H1 (cell line): ENCODE results near the gene PIP5K1B. TPM values are rescaled to one million over a fixed set of nuclear protein-coding genes. Genes with fewer than 3 reads are reported as not detected.

Source experiments
- CTCF ChIA-PET: fragments of 300-600 bp; sonication (Branson Sonifier 250); formaldehyde crosslinking; loops from one replicate; lab custom pipeline; 2021; ENCODE audit not compliant: partially characterized antibody; lab: Charles Lee
- POLR2A ChIA-PET: fragments of 300-600 bp; sonication (Branson Sonifier 250); formaldehyde crosslinking; loops from one replicate; lab custom pipeline; 2021; ENCODE audit warnings: inconsistent platforms; ENCODE audit not compliant: partially characterized antibody; lab: Charles Lee
- DNase-seq, 2 experiments: peaks; one replicate each; pipeline versions ENCODE4 v3.0.0 to v3.0.0-alpha.2; 2010 to 2022; ENCODE audit warnings: low spot score in 2 of 2, low read depth in 1 of 2, mixed read lengths in 1 of 2
- FAIRE-seq: peaks from 2 replicates; lab custom pipeline; 2011; peaks lifted over from hg19 to GRCh38; lab: Jason Lieb, UNC
- H2AFZ ChIP-seq: 2 replicates; pipeline ENCODE4 v1.8.1; 2012; ENCODE audit warnings: low read length, inconsistent platforms
- H2AK5ac ChIP-seq: 2 replicates; pipeline ENCODE4 v1.6.1; 2013; ENCODE audit warnings: low read depth, low read length
- H2BK120ac ChIP-seq: replicated peaks from 2 replicates; pipeline ENCODE3; 2013; ENCODE audit warnings: low read depth, low read length, inconsistent platforms
- H2BK12ac ChIP-seq: 2 replicates; pipeline ENCODE4 v1.6.1; 2013; ENCODE audit warnings: low read depth, low read length
- H2BK15ac ChIP-seq: 2 replicates; pipeline ENCODE4 v1.6.1; 2013; ENCODE audit warnings: low read length
- H2BK20ac ChIP-seq: 2 replicates; pipeline ENCODE4 v1.6.1; 2013; ENCODE audit warnings: low read length
- H2BK5ac ChIP-seq: 2 replicates; pipeline ENCODE4 v1.6.1; 2013; ENCODE audit warnings: low read depth, low read length
- H3K14ac ChIP-seq: 2 replicates; pipeline ENCODE4 v1.6.1; 2013; ENCODE audit warnings: inconsistent platforms; ENCODE audit not compliant: insufficient read length
- H3K18ac ChIP-seq: 2 replicates; pipeline ENCODE4 v1.6.1; 2013; ENCODE audit warnings: low read length; ENCODE audit errors: extremely low read depth
- H3K23ac ChIP-seq: 2 replicates; pipeline ENCODE4 v1.6.1; 2013; ENCODE audit warnings: inconsistent platforms; ENCODE audit not compliant: insufficient read length
- H3K23me2 ChIP-seq: 2 replicates; pipeline ENCODE4 v1.6.1; 2013; ENCODE audit warnings: low read depth, low read length
- H3K27ac ChIP-seq: 2 replicates; pipeline ENCODE4 v1.6.1; 2011; ENCODE audit warnings: low read depth, low read length, inconsistent platforms
- H3K27me3 ChIP-seq, 4 experiments: replicated peaks in 1 of 4; 1 replicate in 1 of 4; 2 replicates in 3 of 4; pipeline versions ENCODE4 v1.6.1 to v1.8.1; 2011 to 2013; ENCODE audit warnings: low read length in 3 of 4, mild to moderate bottlenecking in 3 of 4, inconsistent platforms in 2 of 4, mixed read lengths in 2 of 4, moderate library complexity in 1 of 4; ENCODE audit not compliant: control insufficient read depth in 3 of 4, insufficient read depth in 3 of 4; ENCODE audit errors: extremely low read depth in 1 of 4
- H3K36me3 ChIP-seq, 4 experiments: 2 replicates each; pipeline versions ENCODE4 v1.6.1 to v1.8.1; 2011 to 2013; ENCODE audit warnings: mild to moderate bottlenecking in 4 of 4, low read length in 3 of 4, moderate library complexity in 2 of 4, control low read depth in 1 of 4, inconsistent platforms in 1 of 4; ENCODE audit not compliant: insufficient read depth in 4 of 4, control insufficient read depth in 2 of 4
- H3K4ac ChIP-seq: replicated peaks from 2 replicates; pipeline ENCODE3; 2013; ENCODE audit warnings: low read length, low read depth, mixed read lengths, inconsistent platforms; ENCODE audit not compliant: insufficient read length
- H3K4me1 ChIP-seq, 4 experiments: replicated peaks in 1 of 4; 1 replicate in 1 of 4; 2 replicates in 3 of 4; pipeline versions ENCODE4 v1.6.1 to v1.8.1; 2011 to 2013; ENCODE audit warnings: low read length in 3 of 4, inconsistent platforms in 2 of 4, mixed read lengths in 1 of 4; ENCODE audit not compliant: insufficient read depth in 4 of 4, control insufficient read depth in 3 of 4
- H3K4me2 ChIP-seq, 2 experiments: 2 replicates each; pipeline versions ENCODE4 v1.6.1 to v1.8.1; 2011 to 2013; ENCODE audit warnings: low read depth in 2 of 2, low read length in 2 of 2, control low read depth in 1 of 2, inconsistent platforms in 1 of 2, mild to moderate bottlenecking in 1 of 2; ENCODE audit not compliant: insufficient read depth in 1 of 2
- H3K4me3 ChIP-seq, 4 experiments: fragments of 200-600, 300-600 bp in 1 of 4; sonication (generic), shearing (Covaris generic), sonication (Bioruptor Twin) in 1 of 4; 2 replicates each; pipeline versions ENCODE4 v1.5.1 to v1.8.1; 2011 to 2016; ENCODE audit warnings: low read length in 4 of 4, low read depth in 3 of 4, control low read depth in 2 of 4, inconsistent platforms in 2 of 4, mild to moderate bottlenecking in 2 of 4, mixed read lengths in 1 of 4, moderate library complexity in 1 of 4; ENCODE audit not compliant: insufficient read depth in 2 of 4; ENCODE audit errors: extremely low read depth in 1 of 4
- H3K56ac ChIP-seq: replicated peaks from 2 replicates; pipeline ENCODE3; 2013; ENCODE audit warnings: low read depth, mild to moderate bottlenecking, mixed read lengths, low read length, inconsistent platforms; ENCODE audit not compliant: insufficient read length
- H3K79me1 ChIP-seq: 2 replicates; pipeline ENCODE4 v1.6.1; 2013; ENCODE audit warnings: low read depth, low read length, control low read depth
- H3K79me2 ChIP-seq, 2 experiments: 2 replicates each; pipeline versions ENCODE4 v1.6.1 to v1.8.1; 2012 to 2013; ENCODE audit warnings: low read length in 2 of 2, mild to moderate bottlenecking in 2 of 2, inconsistent platforms in 1 of 2; ENCODE audit not compliant: insufficient read depth in 2 of 2, control insufficient read depth in 1 of 2
- H3K9ac ChIP-seq, 4 experiments: replicated peaks in 1 of 4; 1 replicate in 1 of 4; 2 replicates in 3 of 4; pipeline versions ENCODE4 v1.6.1 to v1.8.1; 2011 to 2013; ENCODE audit warnings: low read depth in 3 of 4, low read length in 3 of 4, control low read depth in 2 of 4, mild to moderate bottlenecking in 2 of 4, moderate library complexity in 2 of 4, inconsistent platforms in 1 of 4; ENCODE audit errors: extremely low read depth in 1 of 4
- H3K9me3 ChIP-seq, 2 experiments: 2 replicates each; pipeline versions ENCODE4 v1.6.1 to v1.8.1; 2012 to 2013; ENCODE audit warnings: mild to moderate bottlenecking in 2 of 2, moderate library complexity in 2 of 2, control low read depth in 1 of 2, inconsistent platforms in 1 of 2, low read depth in 1 of 2, low read length in 1 of 2, mixed read lengths in 1 of 2; ENCODE audit not compliant: insufficient read depth in 2 of 2
- H4K20me1 ChIP-seq, 2 experiments: replicated peaks in 1 of 2; 2 replicates each; pipeline versions ENCODE3 to v1.8.1; 2011 to 2013; ENCODE audit warnings: inconsistent platforms in 2 of 2, low read length in 2 of 2, mild to moderate bottlenecking in 1 of 2; ENCODE audit not compliant: insufficient read depth in 2 of 2, control insufficient read depth in 1 of 2
- H4K5ac ChIP-seq: 2 replicates; pipeline ENCODE4 v1.6.1; 2013; ENCODE audit warnings: low read length, low read depth, mixed read lengths, inconsistent platforms; ENCODE audit not compliant: insufficient read length
- H4K8ac ChIP-seq: 2 replicates; pipeline ENCODE4 v1.8.0; 2013; ENCODE audit warnings: mild to moderate bottlenecking, moderate library complexity, low read length, inconsistent platforms; ENCODE audit not compliant: insufficient read depth; ENCODE audit errors: extremely low read depth
- H4K91ac ChIP-seq: replicated peaks from 2 replicates; pipeline ENCODE3; 2013; ENCODE audit warnings: low read length, mixed read lengths, inconsistent platforms; ENCODE audit not compliant: insufficient read length
- BRCA1 ChIP-seq: IDR thresholded peaks from 2 replicates; pipeline ENCODE4 v1.6.1; 2012; ENCODE audit warnings: low read depth, low read length, improper control_type of control experiment
- MAFK ChIP-seq: IDR thresholded peaks from 2 replicates; pipeline ENCODE4 v1.6.1; 2012; ENCODE audit warnings: low read depth, mild to moderate bottlenecking, improper control_type of control experiment, low read length
- WGBS, 2 experiments: shearing (Covaris generic) in 1 of 2; methylation state at CpG; one replicate each; pipeline versions ENCODE4 v1.1.6 to v1.1.7; 2013 to 2015; ENCODE audit warnings: low lambda C conversion rate in 2 of 2, mixed read lengths in 2 of 2, inconsistent platforms in 1 of 2, low coverage in 1 of 2, missing lambda C conversion rate in 1 of 2; ENCODE audit not compliant: insufficient replicate concordance in 2 of 2, insufficient coverage in 1 of 2, insufficient read length in 1 of 2; ENCODE audit errors: extremely low coverage in 1 of 2, missing lambda C conversion rate in 1 of 2; 5-methylcytosine and 5-hydroxymethylcytosine counted together
- polyA plus RNA-seq, 7 experiments: library from polyadenylated mRNA; depleted of rRNA in 3 of 7; stranded (reverse) in 5 of 7; unstranded in 2 of 7; fragments of >200 nt in 5 of 7; fragments of 200-250 nt in 2 of 7; gene quantifications; 1 replicate in 5 of 7; 2 replicates in 1 of 7; 4 replicates in 1 of 7; pipeline versions ENCODE4 v1.2.1 to v1.2.3, GENCODE V29; 2011 to 2013; ENCODE audit warnings: missing spikeins in 2 of 7, mixed read lengths in 2 of 7
- total RNA-seq: library from RNA; stranded (reverse); fragmentation: NEBNext Ultra II Directional; extraction: Animal tissue kit (Norgen Biotek cat#: 25700); gene quantifications from 2 replicates; pipeline ENCODE4 v1.2.1, GENCODE V29; 2021

Gene PIP5K1B
- total and polyA plus RNA-seq, 2 of the 8 experiments (the other 6 are each of a cell fraction or from before 2014, with no cell fraction given), result 4.7 to 7.7 TPM

- H2AFZ ChIP-seq, result no peak overlapping the region
- no peaks in the 10 kb centered on the region for H3K79me2 ChIP-seq
- H3K4ac ChIP-seq, result no peak overlapping the region
- no peak overlapping the region for H3K4me3 ChIP-seq
- no peak overlapping the region for H2BK5ac ChIP-seq
- 80% methylated on average over 1 of the region's 1 CpG; no CpG with 5 or more reads in 1 of the 2 experiments for WGBS, 2 experiments
- H2BK120ac ChIP-seq, result no peak overlapping the region
- no peaks in the 10 kb centered on the region for H3K36me3 ChIP-seq
- no peak overlapping the region for H3K56ac ChIP-seq
- no peak overlapping the region for H2AK5ac ChIP-seq
- H4K8ac ChIP-seq, result no peak overlapping the region
- H3K14ac ChIP-seq, result no peak overlapping the region
- DNase-seq, result no peak
- no peaks in the 10 kb centered on the region for H3K27me3 ChIP-seq
- no peaks in the 10 kb centered on the region for H3K79me1 ChIP-seq
- H4K91ac ChIP-seq, result no peak overlapping the region
- CTCF ChIA-PET, result interaction anchor here (0.9 to 1.2 kb wide), 3 partner anchors 12 to 382 kb away, joined by 3 to 7 read pairs (median 5); no protein-coding TSS in a partner anchor
- H3K4me2 ChIP-seq, result no peak overlapping the region
- no peak overlapping the region for H4K5ac ChIP-seq
- POLR2A ChIA-PET, result interaction anchor here (1.0 kb wide), 1 partner anchor 68 kb away, joined by 4 read pairs; the partner anchor contains the start of gene FXN
- H3K27ac ChIP-seq, result no peak overlapping the region
- H3K4me1 ChIP-seq, result no peaks in the 10 kb centered on the region
- H3K23ac ChIP-seq, result no peak overlapping the region
- 0 out of 2 replicates have a peak overlapping the region, but pooled peaks have one; percentile 77 for H2BK15ac ChIP-seq
- no peaks in the 10 kb centered on the region for H4K20me1 ChIP-seq
- no peak overlapping the region for H2BK20ac ChIP-seq
- H3K23me2 ChIP-seq, result no peaks in the 10 kb centered on the region
- no peak overlapping the region for H3K9ac ChIP-seq
- H3K9me3 ChIP-seq, result no peaks in the 10 kb centered on the region
- no peak overlapping the region for H3K18ac ChIP-seq
- TF ChIP-seq BRCA1, result no peak
- peak; percentile 20; the same call in 1 of the 2 replicates for TF ChIP-seq MAFK
- TF ChIP-seq, all 59 proteins: peak for 1
- H2BK12ac ChIP-seq, result no peak overlapping the region
- FAIRE-seq, result no peak
Measured at GRCh38 chr9:68967800-68968199, 262.8 kb downstream of the PIP5K1B start.
